Keratinocyte (primary cell): Measurements from ENCODE around the gene STOML3.

ENCODE experiments used
- CTCF ChIP-seq, 3 experiments: IDR thresholded peaks in 1 of 3; conservative IDR thresholded peaks in 1 of 3; optimal IDR thresholded peaks in 1 of 3; 2 replicates in 2 of 3; 3 replicates in 1 of 3; pipeline versions ENCODE3 to v1.5.1; 2011; ENCODE audit warnings: low read length in 3 of 3, mild to moderate bottlenecking in 3 of 3, moderate library complexity in 2 of 3, control low read depth in 1 of 3, inconsistent platforms in 1 of 3; ENCODE audit not compliant: insufficient read depth in 2 of 3; ENCODE audit errors: extremely low read depth in 1 of 3
- EZH2 ChIP-seq: IDR thresholded peaks from one replicate; pipeline ENCODE4 v1.6.1; 2012; ENCODE audit warnings: inconsistent platforms, mild to moderate bottlenecking, low read length, moderate library complexity

DNA sequence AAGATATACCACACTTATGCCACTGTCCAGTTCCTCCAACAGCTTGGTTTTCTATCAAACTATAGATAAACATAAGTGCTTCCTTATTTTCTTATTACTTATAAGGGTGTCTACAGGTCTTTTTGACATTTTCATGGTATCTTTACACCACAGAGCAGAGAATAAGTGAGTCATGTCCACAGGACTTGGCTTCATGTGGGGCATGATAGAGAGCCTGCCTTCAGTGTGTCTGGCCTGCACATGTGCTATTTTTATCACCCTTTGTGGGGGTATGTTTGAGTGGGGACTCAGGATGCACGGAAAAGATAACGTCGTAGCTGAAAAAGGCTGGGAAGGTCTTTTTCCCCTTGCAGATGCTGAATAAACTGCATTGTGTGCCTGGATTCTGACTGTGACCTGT, 8.1 kb upstream of the STOML3 start:
- no peak for TF ChIP-seq CTCF (optimal IDR thresholded peaks at IDR 0.05 in 1 of 3, IDR thresholded peaks at IDR 0.05 in 1 of 3, conservative IDR thresholded peaks at IDR 0.05 in 1 of 3; ENCODE audit: extremely low read depth in 1 of 3, insufficient read depth in 2 of 3, low read length in 3 of 3)
- no peak for TF ChIP-seq EZH2
